Measurements from ENCODE around the gene OR5H14. TPM values are rescaled to one million over a fixed set of nuclear protein-coding genes. Genes with fewer than 3 reads are reported as not detected.
"Not testable (repeated sequence)": the region's sequence is repeated elsewhere in the genome, so short reads cannot be mapped to it uniquely, and the experiment has no call there.

The OR5H14 gene
- polyA plus RNA-seq, 1 donor from 2014 or later, result not detected

DNA sequence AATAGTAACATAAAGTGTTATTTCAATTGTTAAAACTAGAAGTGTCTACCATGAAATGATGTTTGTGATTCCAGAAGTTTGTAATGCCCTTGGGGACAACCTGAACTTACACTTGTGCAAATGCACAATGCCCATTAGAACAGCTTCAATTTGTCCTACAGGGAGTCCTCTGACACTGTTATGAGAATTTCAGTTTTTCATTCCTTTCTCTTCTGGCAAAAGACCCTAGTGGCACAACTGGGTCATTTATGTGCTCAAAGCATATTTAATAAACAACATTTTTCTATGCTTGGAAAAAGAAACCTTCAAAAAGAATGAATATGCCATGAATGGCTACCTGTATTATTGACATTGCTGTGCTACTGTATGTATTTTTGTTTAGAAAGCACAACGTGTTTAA lies 16.9 kb upstream of the OR5H14 start, which contains the start of gene OR5H1:
OR5H1 (plus strand) TSS at position 301 of the 400 bp plus-strand sequence. CDS start 1,977 bp downstream, outside the sequence.
- H3K4me2 ChIP-seq (ENCODE audit: low read length), result no peak within 1 kb of the TSS
- H3K27ac ChIP-seq (ENCODE audit: low read length), result no peak within 1 kb of the TSS
- no peaks in the 10 kb centered on the region for H3K79me2 ChIP-seq (replicated peaks; ENCODE audit: insufficient read depth, low read length)
- H3K4me3 ChIP-seq (ENCODE audit: low read length), result no peak within 1 kb of the TSS
- H3K36me3 ChIP-seq (ENCODE audit: insufficient read depth, low read length), result no peaks in the 10 kb centered on the region
- H2AFZ ChIP-seq (ENCODE audit: low read depth, low read length), result no peak within 1 kb of the TSS
- H3K9me3 ChIP-seq (ENCODE audit: low read length), result no peaks in the 10 kb centered on the region
- H3F3A ChIP-seq (ENCODE audit: insufficient read depth, low read length, poor library complexity, severe bottlenecking), result no peaks in the 10 kb centered on the region
- H4K20me1 ChIP-seq (ENCODE audit: insufficient read depth), result no peaks in the 10 kb centered on the region
- TF ChIP-seq, protein P1, sequence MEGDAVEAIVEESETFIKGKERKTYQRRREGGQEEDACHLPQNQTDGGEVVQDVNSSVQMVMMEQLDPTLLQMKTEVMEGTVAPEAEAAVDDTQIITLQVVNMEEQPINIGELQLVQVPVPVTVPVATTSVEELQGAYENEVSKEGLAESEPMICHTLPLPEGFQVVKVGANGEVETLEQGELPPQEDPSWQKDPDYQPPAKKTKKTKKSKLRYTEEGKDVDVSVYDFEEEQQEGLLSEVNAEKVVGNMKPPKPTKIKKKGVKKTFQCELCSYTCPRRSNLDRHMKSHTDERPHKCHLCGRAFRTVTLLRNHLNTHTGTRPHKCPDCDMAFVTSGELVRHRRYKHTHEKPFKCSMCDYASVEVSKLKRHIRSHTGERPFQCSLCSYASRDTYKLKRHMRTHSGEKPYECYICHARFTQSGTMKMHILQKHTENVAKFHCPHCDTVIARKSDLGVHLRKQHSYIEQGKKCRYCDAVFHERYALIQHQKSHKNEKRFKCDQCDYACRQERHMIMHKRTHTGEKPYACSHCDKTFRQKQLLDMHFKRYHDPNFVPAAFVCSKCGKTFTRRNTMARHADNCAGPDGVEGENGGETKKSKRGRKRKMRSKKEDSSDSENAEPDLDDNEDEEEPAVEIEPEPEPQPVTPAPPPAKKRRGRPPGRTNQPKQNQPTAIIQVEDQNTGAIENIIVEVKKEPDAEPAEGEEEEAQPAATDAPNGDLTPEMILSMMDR (IDR thresholded peaks at IDR 0.05; ENCODE audit: poor library complexity, severe bottlenecking), result no peak
- TF ChIP-seq, protein P2, sequence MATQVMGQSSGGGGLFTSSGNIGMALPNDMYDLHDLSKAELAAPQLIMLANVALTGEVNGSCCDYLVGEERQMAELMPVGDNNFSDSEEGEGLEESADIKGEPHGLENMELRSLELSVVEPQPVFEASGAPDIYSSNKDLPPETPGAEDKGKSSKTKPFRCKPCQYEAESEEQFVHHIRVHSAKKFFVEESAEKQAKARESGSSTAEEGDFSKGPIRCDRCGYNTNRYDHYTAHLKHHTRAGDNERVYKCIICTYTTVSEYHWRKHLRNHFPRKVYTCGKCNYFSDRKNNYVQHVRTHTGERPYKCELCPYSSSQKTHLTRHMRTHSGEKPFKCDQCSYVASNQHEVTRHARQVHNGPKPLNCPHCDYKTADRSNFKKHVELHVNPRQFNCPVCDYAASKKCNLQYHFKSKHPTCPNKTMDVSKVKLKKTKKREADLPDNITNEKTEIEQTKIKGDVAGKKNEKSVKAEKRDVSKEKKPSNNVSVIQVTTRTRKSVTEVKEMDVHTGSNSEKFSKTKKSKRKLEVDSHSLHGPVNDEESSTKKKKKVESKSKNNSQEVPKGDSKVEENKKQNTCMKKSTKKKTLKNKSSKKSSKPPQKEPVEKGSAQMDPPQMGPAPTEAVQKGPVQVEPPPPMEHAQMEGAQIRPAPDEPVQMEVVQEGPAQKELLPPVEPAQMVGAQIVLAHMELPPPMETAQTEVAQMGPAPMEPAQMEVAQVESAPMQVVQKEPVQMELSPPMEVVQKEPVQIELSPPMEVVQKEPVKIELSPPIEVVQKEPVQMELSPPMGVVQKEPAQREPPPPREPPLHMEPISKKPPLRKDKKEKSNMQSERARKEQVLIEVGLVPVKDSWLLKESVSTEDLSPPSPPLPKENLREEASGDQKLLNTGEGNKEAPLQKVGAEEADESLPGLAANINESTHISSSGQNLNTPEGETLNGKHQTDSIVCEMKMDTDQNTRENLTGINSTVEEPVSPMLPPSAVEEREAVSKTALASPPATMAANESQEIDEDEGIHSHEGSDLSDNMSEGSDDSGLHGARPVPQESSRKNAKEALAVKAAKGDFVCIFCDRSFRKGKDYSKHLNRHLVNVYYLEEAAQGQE (IDR thresholded peaks at IDR 0.05; ENCODE audit: borderline replicate concordance), result no peak
- TF ChIP-seq TAF1 (IDR thresholded peaks at IDR 0.05; ENCODE audit: low read depth), result no peak
- TF ChIP-seq POLR2AphosphoS5 (IDR thresholded peaks at IDR 0.05), result no peak
- TF ChIP-seq EP300 (conservative IDR thresholded peaks at IDR 0.05; ENCODE audit: poor library complexity, severe bottlenecking), result no peak
- no peak for TF ChIP-seq MXI1 (conservative IDR thresholded peaks at IDR 0.05; ENCODE audit: poor library complexity, severe bottlenecking)
- TF ChIP-seq SMC3 (conservative IDR thresholded peaks at IDR 0.05; ENCODE audit: poor library complexity), result no peak
- TF ChIP-seq EZH2 (IDR thresholded peaks at IDR 0.05; ENCODE audit: borderline replicate concordance, insufficient read depth, low read length, poor library complexity, severe bottlenecking), result no peak
- no peak for TF ChIP-seq RAD21 (conservative IDR thresholded peaks at IDR 0.05)
- H3K9me2 ChIP-seq (ENCODE audit: insufficient read depth, low read length), result no peaks in the 10 kb centered on the region
- H3K9ac ChIP-seq (ENCODE audit: low read length), result no peak within 1 kb of the TSS
- no peaks in the 10 kb centered on the region for H3K27me3 ChIP-seq (ENCODE audit: insufficient read depth, low read depth, low read length)

DNA sequence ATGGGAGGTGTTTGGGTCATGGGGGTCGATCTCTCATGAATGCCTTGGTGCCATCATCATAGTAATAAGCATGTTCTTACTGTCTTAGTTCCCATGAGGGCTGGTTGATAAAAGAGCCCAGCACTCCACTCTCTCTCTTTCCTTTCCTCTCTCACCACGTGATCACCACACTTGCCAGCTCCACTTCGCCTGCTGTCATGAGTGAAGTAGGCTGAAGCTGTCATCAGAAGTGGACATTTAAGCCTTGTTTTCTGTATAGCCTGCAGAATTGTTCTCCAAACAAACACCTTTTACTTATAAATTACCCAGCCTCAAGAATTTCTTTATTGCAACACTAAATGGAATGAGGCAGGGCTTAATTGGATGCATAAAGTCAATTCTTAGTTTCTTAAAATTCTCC lies 10.6 kb upstream of the OR5H14 start:
- Histone ChIP-seq H3K79me2 (replicated peaks; ENCODE audit: insufficient read depth, low read length) (no peaks in the 10 kb centered on the region), H3K4me3 (ENCODE audit: low read length) (no peak overlapping the region), H3K4me2 (ENCODE audit: low read length) (no peak overlapping the region), H4K20me1 (ENCODE audit: insufficient read depth) (no peaks in the 10 kb centered on the region), H2AFZ (ENCODE audit: low read depth, low read length) (no peak overlapping the region), H3F3A (ENCODE audit: insufficient read depth, low read length, poor library complexity, severe bottlenecking) (no peaks in the 10 kb centered on the region), H3K27me3 (ENCODE audit: insufficient read depth, low read depth, low read length) (no peaks in the 10 kb centered on the region), H3K9me2 (ENCODE audit: insufficient read depth, low read length) (no peaks in the 10 kb centered on the region), H3K36me3 (ENCODE audit: insufficient read depth, low read length) (no peaks in the 10 kb centered on the region), H3K9me3 (ENCODE audit: low read length) (no peaks in the 10 kb centered on the region), H3K9ac (ENCODE audit: low read length) (no peak overlapping the region), H3K27ac (ENCODE audit: low read length) (no peak overlapping the region)
- TF ChIP-seq MXI1 (conservative IDR thresholded peaks at IDR 0.05; ENCODE audit: poor library complexity, severe bottlenecking) (no peak), RAD21 (conservative IDR thresholded peaks at IDR 0.05) (no peak), EP300 (conservative IDR thresholded peaks at IDR 0.05; ENCODE audit: poor library complexity, severe bottlenecking) (no peak), POLR2AphosphoS5 (IDR thresholded peaks at IDR 0.05) (no peak), EZH2 (IDR thresholded peaks at IDR 0.05; ENCODE audit: borderline replicate concordance, insufficient read depth, low read length, poor library complexity, severe bottlenecking) (no peak), SMC3 (conservative IDR thresholded peaks at IDR 0.05; ENCODE audit: poor library complexity) (no peak), TAF1 (IDR thresholded peaks at IDR 0.05; ENCODE audit: low read depth) (no peak)
- TF ChIP-seq, protein P2 (IDR thresholded peaks at IDR 0.05; ENCODE audit: borderline replicate concordance), result no peak
- TF ChIP-seq, protein P1 (IDR thresholded peaks at IDR 0.05; ENCODE audit: poor library complexity, severe bottlenecking), result no peak

DNA sequence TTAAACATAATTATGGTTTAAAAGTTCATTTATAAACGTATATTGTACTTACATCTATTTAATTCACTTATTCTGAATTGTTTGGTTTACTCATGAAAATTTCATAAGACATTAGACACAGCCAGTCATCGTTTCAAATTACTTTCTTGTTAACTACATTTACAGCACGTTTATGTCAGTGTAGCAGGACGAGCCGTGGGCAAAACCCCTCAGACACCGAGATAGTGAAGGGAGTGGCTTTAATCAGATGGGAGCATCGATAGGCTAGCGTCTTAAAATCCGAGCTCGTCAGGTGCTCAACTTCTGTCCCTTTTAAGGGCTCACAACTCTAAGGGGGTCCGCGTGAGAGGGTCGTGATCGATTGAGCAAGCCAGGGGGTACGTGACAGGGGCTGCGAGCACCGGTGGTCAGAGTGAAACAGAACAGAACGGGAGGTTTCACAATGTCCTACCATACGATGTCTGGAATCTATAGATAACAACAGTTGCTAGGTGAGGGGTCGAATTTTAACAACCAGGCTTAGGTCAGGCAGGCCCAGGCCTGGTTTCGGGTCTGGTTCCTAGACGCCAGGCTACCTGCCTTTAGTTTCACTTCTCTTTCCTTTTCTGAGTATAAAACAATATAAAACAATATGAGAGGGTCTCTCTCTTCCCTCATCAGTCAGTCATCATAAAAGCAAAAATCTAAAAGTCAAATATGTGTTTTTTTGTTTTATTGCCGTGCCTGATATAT lies 9.3 kb upstream of the OR5H14 start:
- H3K9me2 ChIP-seq (ENCODE audit: insufficient read depth, low read length); H2AFZ ChIP-seq (ENCODE audit: low read depth, low read length); H3K4me3 ChIP-seq (ENCODE audit: low read length); H4K20me1 ChIP-seq (ENCODE audit: insufficient read depth); H3F3A ChIP-seq (ENCODE audit: insufficient read depth, low read length, poor library complexity, severe bottlenecking); H3K79me2 ChIP-seq (replicated peaks; ENCODE audit: insufficient read depth, low read length); H3K36me3 ChIP-seq (ENCODE audit: insufficient read depth, low read length); H3K27ac ChIP-seq (ENCODE audit: low read length); H3K9ac ChIP-seq (ENCODE audit: low read length); H3K27me3 ChIP-seq (ENCODE audit: insufficient read depth, low read depth, low read length); H3K4me2 ChIP-seq (ENCODE audit: low read length); H3K9me3 ChIP-seq (ENCODE audit: low read length): not testable (repeated sequence)
